GM21526 (cell line): ENCODE data around the gene EIPR1.
A peak's percentile ranks its signal among the peaks of the same experiment; 100 is the strongest.

ENCODE experiments used
- ATAC-seq: cut with Tn5 transposase; IDR thresholded peaks from one replicate; pipeline ENCODE4 v1.9.1; 2021; ENCODE audit warnings: moderate library complexity; ENCODE audit not compliant: unreplicated experiment, low FRiP score

The EIPR1 gene

GRCh38 chr2:3223080-3223923, 154.3 kb downstream of the EIPR1 start:
- ATAC-seq: peak; percentile 96

- peak; percentile 53 for ATAC-seq
Observed at GRCh38 chr2:3222636-3223035, 155.0 kb downstream of the EIPR1 start.

GRCh38 chr2:3219536-3219935, 158.1 kb downstream of the EIPR1 start:
- ATAC-seq: no peak

- no peak for ATAC-seq
Observed at GRCh38 chr2:3217646-3218045, 160.0 kb downstream of the EIPR1 start.

GRCh38 chr2:3216841-3217495, 160.7 kb downstream of the EIPR1 start:
- ATAC-seq: no peak

- ATAC-seq: no peak
Observed at GRCh38 chr2:3214806-3215404, 162.7 kb downstream of the EIPR1 start.

- ATAC-seq: no peak
Observed at GRCh38 chr2:3214065-3214464, 163.6 kb downstream of the EIPR1 start.

GRCh38 chr2:3212984-3213383, 164.6 kb downstream of the EIPR1 start:
- no peak for ATAC-seq

GRCh38 chr2:3212061-3212362, 165.6 kb downstream of the EIPR1 start:
- no peak for ATAC-seq

GRCh38 chr2:3211256-3212060, 166.2 kb downstream of the EIPR1 start:
- ATAC-seq: no peak

- ATAC-seq: no peak
Observed at GRCh38 chr2:3210257-3210656, 167.4 kb downstream of the EIPR1 start.

GRCh38 chr2:3209258-3209657, 168.4 kb downstream of the EIPR1 start:
- no peak for ATAC-seq

- no peak for ATAC-seq
Observed at GRCh38 chr2:3208591-3208990, 169.0 kb downstream of the EIPR1 start.

- no peak for ATAC-seq
Observed at GRCh38 chr2:3208179-3208578, 169.4 kb downstream of the EIPR1 start.

- ATAC-seq: no peak
Observed at GRCh38 chr2:3207091-3207491, 170.5 kb downstream of the EIPR1 start.

- no peak for ATAC-seq
Observed at GRCh38 chr2:3205845-3206244, 171.8 kb downstream of the EIPR1 start.

- ATAC-seq: no peak
Observed at GRCh38 chr2:3204031-3204821, 173.4 kb downstream of the EIPR1 start.

- no peak for ATAC-seq
Observed at GRCh38 chr2:3203497-3204019, 174.1 kb downstream of the EIPR1 start.

GRCh38 chr2:3202926-3203325, 174.7 kb downstream of the EIPR1 start:
- ATAC-seq: no peak

- no peak for ATAC-seq
Observed at GRCh38 chr2:3201281-3201680, 176.3 kb downstream of the EIPR1 start.
